AG04450 (cell line): Measurements from ENCODE around the gene PCYT1B. TPM values are rescaled to one million over a fixed set of nuclear protein-coding genes. Genes with fewer than 3 reads are reported as not detected.

Experiments used
- CTCF ChIA-PET: fragments of 300-600, 350-600 bp; formaldehyde crosslinking; extraction: SDS; loops from one replicate; lab custom pipeline; 2022; ENCODE audit warnings: antibody characterized with exemption, inconsistent platforms; lab: Charles Lee
- POLR2A ChIA-PET: fragments of 350-600 bp; formaldehyde crosslinking; extraction: SDS; loops from one replicate; lab custom pipeline; 2021; ENCODE audit warnings: antibody characterized with exemption, inconsistent platforms; lab: Yijun Ruan, JAX
- DNase-seq: peaks from one replicate; pipeline ENCODE4 v3.0.0-alpha.2; 2011; ENCODE audit warnings: low read depth, low spot score
- H3K27ac ChIP-seq: one replicate; pipeline ENCODE4 v1.5.1; 2012; ENCODE audit warnings: low read depth, low read length, control low read depth
- H3K27me3 ChIP-seq: one replicate; pipeline ENCODE4 v1.6.0; 2012; ENCODE audit warnings: low read length; ENCODE audit not compliant: control insufficient read depth, insufficient read depth
- H3K4me3 ChIP-seq: 2 replicates; pipeline ENCODE4 v1.5.1; 2011; ENCODE audit warnings: mild to moderate bottlenecking, low read depth, low read length, control low read depth
- H3K9me3 ChIP-seq: 2 replicates; pipeline ENCODE4 v1.5.1; 2012; ENCODE audit warnings: low read length; ENCODE audit not compliant: control insufficient read depth, insufficient read depth
- CTCF ChIP-seq: IDR thresholded peaks from 2 replicates; pipeline ENCODE4 v1.5.1; 2011; ENCODE audit warnings: low read depth, low read length, control low read depth, inconsistent platforms
- polyA minus RNA-seq: library from RNA; depleted of rRNA, polyadenylated mRNA; stranded (reverse); fragments of >200 nt; gene quantifications from 2 replicates; pipeline ENCODE4 v1.2.3, GENCODE V29; 2011; rRNA and poly(A)+ RNA removed
- polyA plus RNA-seq: library from polyadenylated mRNA; depleted of rRNA; stranded (reverse); fragments of >200 nt; gene quantifications from 2 replicates; pipeline ENCODE4 v1.2.3, GENCODE V29; 2011; rRNA removed

Gene PCYT1B
- polyA plus RNA-seq (0.09 and 0.10 TPM in 2 replicates), polyA minus RNA-seq (0.13 and 0.23 TPM in 2 replicates)

DNA sequence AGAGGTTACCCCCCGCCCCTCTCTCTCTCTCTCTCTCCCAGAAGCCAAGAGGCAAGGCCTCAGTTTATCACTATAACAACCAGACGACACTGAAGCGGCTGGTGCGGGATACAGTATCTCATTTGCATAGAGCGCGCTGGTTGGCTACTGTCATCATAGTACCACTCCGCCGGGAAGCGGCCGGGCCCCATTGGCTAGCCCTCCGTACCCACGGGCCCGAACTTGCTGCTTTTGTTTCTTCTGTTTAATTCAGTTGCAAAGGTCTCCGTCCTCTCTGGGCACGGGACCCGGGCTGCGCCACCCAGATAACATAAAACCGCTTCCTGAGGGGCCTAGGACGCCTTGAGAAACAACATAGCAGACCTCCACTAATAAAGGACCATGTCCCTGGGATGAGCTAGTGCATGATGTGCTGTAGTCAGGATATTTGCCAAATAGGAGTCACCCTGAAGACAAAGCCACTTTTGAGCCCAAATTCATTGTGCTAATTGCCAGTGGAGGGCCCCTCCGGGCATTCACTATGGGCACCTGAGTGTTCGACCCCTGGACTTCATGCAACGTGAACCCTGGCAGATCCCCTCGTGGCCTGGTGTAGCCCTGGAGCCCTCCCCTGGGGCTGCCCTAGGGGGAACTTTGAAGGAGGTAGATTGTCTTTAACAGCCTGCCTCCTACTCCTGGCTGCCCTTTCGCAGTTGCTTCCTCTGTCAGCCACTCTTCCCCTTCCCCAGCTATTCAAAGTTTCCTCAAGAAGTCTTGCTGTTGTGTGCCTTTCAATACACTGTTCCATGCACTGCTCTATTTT is at the start of gene PCYT1B:
TSS of gene PCYT1B (minus strand) at position 91 of the 802 bp plus-strand sequence. CDS start 242 bp downstream, outside the sequence.
- ChIA-PET POLR2A (no interaction called here), CTCF (interaction anchor here (0.6 to 1.2 kb wide), 2 partner anchors 29 to 277 kb away, joined by 4 to 5 read pairs; no protein-coding TSS in a partner anchor)
- TF ChIP-seq CTCF, result no peak
- Histone ChIP-seq H3K9me3 (no peaks in the 10 kb centered on the region), H3K27me3 (no peaks in the 10 kb centered on the region), H3K4me3 (peak within 1 kb of the TSS; percentile 22; the same call in 1 of the 2 replicates), H3K27ac (no peak within 1 kb of the TSS)
- peak; percentile 3 for DNase-seq

- no peak overlapping the region for H3K27ac ChIP-seq
- H3K4me3 ChIP-seq, result no peak overlapping the region
- no peaks in the 10 kb centered on the region for H3K9me3 ChIP-seq
- POLR2A ChIA-PET, result no interaction called here
- TF ChIP-seq CTCF, result no peak
- no peaks in the 10 kb centered on the region for H3K27me3 ChIP-seq
- CTCF ChIA-PET, result no interaction called here
- DNase-seq, result no peak
These were observed 49.1 kb upstream of the PCYT1B start for GRCh38 chrX:24696294-24696693.

- ChIA-PET POLR2A (no interaction called here), CTCF (interaction anchor here (0.6 to 1.4 kb wide), 2 partner anchors 58 to 195 kb away, joined by 3 to 5 read pairs; no protein-coding TSS in a partner anchor)
- Histone ChIP-seq H3K27me3 (no peaks in the 10 kb centered on the region), H3K27ac (no peak overlapping the region), H3K4me3 (peak overlapping the region; percentile 73; the same call in 1 of the 2 replicates), H3K9me3 (no peaks in the 10 kb centered on the region)
- TF ChIP-seq CTCF, result no peak
- no peak for DNase-seq
These were observed 47.7 kb upstream of the PCYT1B start for GRCh38 chrX:24694825-24695224.

GRCh38 chrX:24693453-24694202 is 46.5 kb upstream of the PCYT1B start, which contains the start of gene POLA1:
Gene POLA1 (plus strand): TSS chrX:24693918. CDS start chrX:24693962, 44 bp downstream.
- peak within 1 kb of the TSS; percentile 73 for H3K4me3 ChIP-seq
- DNase-seq, result peak; percentile 87
- POLR2A ChIA-PET, result no interaction called here
- CTCF ChIA-PET, result interaction anchor here (1.2 to 1.4 kb wide), 2 partner anchors 17 to 194 kb away, joined by 3 to 5 read pairs; no protein-coding TSS in a partner anchor
- no peaks in the 10 kb centered on the region for H3K9me3 ChIP-seq
- peak; percentile 33; the same call in 1 of the 2 replicates for TF ChIP-seq CTCF
- H3K27me3 ChIP-seq, result no peaks in the 10 kb centered on the region
- peak within 1 kb of the TSS; percentile 57 for H3K27ac ChIP-seq
